ACHN (cell line): ENCODE measurements around the gene ROCK1.

ENCODE experiments used
- DNase-seq: peaks from one replicate; pipeline ENCODE4 v3.0.0-alpha.2; 2015
- in situ Hi-C: cut with HindIII; loops from 2 replicates; pipeline ENCODE4 v1.10.0; 2017; ENCODE audit warnings: low sequenced_read_pairs, low pct_ligation_motif_present, low pct_unique_long_range_greater_than_20kb

Gene ROCK1

DNA sequence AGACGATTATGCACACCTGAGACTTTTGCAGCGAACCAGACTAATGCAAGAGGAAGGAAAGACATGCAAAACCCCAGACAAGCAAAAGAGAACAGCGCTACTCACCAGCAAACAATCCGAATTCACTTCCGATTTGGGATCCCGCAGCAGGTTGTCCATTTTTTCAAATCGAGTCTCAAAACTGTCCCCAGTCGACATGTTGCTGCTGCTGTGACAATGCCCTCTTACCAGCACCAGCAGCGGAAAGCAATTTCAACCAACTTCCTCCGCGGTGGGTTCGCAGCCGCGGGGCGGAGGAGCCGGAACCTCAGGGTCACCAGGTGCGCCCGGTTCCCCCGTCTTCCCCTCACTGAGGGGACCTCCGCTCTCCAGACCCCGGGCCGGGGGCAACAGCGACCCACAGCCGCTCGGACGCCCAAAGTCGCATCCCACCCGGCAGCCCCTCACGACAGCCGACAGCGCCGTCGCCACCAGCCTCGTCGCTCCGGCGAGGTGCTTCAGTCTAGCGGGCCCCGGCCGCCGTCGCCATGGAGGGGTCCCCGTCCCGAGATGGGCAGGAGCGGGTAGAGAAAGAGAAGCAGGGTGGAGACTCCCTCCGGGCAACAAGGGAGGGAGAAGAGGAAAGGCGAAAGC lies 784 bp downstream of the ROCK1 start:
- in situ Hi-C loops: no loop called here
- DNase-seq: peak; percentile 29

DNA sequence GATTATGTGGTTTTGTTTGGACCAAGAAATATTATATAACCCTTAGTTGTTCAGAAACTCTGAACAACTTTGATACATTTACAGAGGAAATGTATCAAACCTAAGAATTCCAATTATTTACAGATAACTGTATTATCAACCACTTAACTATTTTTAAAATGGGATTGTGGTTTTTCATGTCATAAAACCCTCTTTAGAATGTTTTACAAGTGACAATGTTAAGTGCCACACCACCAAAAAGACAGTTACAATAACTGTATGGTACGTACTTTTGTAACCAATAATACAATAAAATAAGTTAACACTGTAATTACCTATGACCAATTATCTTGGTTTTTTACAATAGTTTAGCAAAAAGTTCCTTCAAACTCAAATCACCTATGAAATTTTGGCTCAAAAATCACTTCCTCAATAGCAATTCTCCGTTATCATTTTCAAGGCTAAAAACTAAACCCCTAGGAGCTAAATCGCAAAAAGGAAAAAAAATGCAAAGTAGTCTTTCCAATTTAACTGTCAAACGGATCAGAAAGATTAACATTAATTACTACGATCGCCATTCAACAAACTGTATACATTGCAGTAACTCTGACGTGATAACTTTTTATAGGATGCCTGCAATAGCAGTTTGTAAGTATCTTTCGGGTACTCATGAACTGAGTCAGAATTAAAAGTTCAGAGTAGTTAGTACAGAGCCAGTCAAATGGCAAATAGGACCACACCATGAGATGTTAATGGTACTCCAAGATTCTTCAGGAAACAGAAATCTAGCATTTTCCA lies 1.5 kb downstream of the ROCK1 start:
- in situ Hi-C loops: no loop called here
- DNase-seq: no peak

DNA sequence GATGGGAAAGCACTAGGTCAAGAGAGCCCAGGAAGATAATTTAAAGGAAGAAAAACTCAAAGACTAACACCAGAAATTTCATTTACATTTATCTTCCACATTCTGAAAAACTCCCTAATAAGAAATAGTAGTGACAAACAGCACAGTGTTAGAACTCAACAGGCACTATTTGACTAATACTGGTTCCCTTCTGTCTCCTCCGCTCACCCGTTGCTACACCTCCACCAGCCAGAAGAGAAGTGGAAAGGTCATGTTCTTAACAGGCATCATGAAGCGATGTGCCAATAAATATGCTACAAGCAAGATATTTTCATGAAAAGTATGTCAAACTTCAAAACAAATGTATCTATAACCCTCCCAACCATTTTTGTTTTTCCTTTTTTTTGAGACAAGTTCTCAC lies 5.7 kb downstream of the ROCK1 start:
- no peak for DNase-seq
- in situ Hi-C loops: no loop called here

DNA sequence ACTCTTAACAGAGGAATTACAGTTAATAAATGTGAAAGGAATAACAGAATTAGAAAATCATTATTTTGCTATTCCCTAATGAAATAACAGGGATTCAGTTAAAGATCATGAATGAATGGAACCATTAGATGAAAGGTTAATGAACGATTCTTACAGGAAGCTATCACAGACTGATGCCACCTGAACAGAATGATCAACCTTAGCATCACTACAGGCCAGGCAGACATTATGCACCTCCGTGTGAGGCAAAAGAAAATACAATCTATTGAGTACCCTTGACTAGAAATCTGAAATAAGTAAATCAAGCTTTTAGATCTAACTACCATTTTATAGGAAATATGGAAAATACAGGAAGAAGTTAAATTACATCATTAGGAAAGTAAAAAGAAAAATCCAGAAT lies 10.4 kb downstream of the ROCK1 start:
- in situ Hi-C loops: no loop called here
- DNase-seq: no peak

DNA sequence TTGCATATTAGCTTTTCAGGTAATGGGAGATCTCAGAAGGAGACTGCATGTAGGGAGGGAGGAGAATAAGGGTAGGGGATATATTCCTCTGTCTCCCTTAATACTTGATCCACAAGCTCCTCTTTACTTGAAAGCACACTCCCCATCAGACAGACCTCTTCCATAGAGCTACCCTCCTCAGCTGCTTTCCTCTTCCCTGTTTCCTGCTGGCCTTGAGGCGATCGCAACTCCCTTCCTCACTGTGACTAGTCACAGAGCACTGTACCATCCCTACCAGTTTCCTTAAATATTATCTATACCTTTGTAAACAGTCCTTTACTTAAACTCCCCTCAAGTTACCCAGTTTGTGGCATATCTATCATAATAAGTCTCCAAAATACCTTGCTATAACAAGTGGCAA lies 10.9 kb downstream of the ROCK1 start:
- in situ Hi-C loops: no loop called here
- DNase-seq: no peak

DNA sequence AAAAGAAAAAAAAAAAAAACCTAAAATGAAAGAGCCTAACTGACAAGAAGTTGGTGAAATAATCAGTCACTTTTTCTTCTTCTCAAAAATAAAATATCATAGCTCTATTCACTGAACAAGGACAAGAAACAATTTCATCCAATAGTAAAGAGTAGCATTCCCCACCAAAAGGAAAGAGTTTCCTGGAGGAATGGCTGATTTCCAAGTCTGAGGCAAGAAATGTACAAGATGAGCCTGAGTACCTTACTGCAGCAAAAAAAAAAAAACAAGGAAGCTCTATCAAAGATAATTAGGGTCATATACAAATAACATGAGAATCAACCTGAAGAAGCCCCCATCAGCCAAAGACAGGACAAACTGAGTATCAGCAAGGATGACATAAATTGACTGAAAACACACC lies 11.5 kb downstream of the ROCK1 start:
- in situ Hi-C loops: no loop called here
- DNase-seq: no peak

DNA sequence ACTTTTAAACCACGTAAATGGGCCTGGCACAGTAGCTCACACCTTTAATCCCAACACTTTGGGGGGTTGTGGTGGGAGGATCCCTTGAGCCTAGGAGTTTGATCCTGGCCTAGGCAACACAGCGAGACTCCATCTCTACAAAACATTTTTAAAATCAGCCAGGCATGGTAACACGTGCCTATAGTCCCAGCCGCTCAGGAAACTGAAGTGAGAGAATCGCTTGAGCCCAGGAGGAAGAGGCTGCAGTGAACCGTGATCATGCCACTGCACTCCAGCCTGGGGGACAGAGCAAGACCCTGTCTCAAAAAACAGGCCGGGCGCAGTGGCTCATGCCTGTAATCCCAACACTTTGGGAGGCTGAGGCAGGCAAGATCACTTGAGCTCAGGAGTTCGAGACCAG lies 12.2 kb downstream of the ROCK1 start:
- in situ Hi-C loops: no loop called here
- no peak for DNase-seq

DNA sequence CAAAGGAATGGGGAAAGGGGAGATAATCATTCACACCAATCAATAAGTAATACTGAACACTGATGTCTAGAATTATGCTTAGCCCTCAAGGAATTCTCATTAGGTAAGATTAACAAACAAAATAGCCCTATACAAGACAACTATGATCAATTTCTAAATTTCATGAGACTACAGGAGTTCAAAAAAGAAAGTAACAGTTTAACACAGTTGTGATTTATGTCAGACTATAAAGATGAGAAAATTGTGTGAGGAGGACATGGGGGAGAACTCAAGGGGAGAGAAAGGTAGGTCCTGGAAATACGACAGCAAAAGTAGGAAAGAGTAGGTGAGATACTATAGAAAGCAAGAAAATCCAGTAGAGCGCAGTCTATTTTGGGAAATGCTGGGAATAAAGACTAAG lies 14.9 kb downstream of the ROCK1 start:
- no peak for DNase-seq

DNA sequence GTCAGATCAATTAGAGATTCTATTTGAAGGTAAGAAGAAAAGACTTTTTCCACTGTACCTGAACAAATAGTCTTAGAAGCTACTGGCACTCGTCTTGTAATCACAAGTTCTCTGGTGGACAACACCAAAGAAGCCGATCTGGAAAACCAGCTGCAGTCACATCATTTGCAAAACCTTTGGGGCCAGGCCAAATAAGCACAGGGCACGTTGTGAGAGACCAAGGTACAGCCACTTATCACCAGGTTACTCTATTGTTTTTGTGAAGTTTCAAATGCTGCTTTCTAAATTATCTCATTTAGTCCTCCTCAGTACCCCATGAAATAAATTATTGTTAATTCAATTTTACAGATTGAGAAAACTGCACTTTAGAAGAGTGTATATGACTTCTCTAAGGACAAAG lies 18.5 kb downstream of the ROCK1 start:
- no peak for DNase-seq
- in situ Hi-C loops: no loop called here

More for the DNA sequence above, 14.9 kb downstream of the ROCK1 start:
- in situ Hi-C loops: no loop called here

DNA sequence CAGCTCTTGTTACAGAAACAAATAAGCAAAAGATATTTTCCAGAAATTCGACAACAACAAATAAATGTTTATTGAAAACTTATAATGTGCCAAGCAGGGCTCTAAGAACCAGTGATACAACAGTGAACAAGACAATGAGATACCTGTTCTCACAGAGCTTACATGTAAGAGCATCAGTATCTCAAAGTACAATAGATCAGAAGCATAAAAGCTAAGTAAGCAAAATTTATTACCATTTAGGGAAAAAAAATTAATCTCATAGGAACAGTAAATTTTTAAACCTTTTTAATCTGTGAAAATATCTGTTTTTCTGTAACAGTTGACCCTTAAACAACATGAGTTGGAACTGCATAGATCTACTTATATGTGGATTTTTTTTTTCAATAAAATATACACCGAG lies 20.9 kb downstream of the ROCK1 start:
- DNase-seq: no peak
- in situ Hi-C loops: no loop called here

DNA sequence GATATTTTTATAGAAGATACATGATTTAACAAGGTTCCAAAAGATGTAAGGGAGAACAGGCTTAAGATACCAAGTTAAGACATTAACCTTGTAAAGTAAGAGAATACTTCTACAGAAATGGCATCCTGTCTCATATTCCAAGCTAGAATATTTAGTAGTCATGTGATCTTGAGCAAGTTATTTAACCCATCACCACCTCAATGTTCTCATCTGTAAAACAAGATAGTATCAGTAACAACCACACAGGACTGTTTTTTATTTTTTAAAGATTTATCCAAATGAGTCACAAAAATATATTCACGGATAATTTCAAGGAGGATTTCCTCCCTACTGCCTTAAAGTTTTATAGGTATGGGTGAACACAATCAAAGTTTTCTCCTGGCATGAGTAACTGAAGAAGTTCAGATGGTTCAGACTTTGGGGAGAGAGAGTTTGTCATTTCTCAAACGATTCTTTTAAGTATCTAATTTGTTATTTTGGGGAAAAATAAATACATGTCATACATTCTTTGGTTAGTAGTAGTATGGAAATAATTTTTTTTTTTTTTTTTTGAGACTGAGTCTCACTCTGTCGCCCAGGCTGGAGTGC lies 25.9 kb downstream of the ROCK1 start:
- DNase-seq: no peak
- in situ Hi-C loops: no loop called here

DNA sequence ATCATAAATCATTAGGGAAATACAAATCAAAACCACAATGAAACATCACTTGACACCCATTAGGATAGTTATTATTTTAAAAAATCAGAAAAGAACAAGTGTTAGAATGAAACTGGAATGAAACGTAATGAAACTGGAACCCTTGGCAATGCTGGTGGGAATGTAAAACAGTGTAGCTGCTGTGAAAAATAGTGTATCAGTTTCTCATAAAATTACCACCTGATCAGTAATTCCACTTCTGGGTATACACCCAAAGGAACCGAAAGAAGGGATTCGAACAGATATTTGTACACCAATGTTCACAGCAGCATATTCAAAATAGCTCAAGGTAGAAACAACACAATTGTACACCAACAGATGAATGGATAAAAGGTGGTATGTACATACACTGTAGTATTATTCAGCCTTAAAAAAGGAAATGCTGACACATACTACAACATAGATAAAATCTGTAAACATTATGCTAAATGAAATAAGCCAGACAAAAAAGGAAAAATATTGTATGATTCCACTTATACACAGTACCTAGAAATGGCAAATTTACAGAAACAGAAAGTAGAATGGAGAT lies 27.0 kb downstream of the ROCK1 start:
- no peak for DNase-seq
- in situ Hi-C loops: no loop called here

DNA sequence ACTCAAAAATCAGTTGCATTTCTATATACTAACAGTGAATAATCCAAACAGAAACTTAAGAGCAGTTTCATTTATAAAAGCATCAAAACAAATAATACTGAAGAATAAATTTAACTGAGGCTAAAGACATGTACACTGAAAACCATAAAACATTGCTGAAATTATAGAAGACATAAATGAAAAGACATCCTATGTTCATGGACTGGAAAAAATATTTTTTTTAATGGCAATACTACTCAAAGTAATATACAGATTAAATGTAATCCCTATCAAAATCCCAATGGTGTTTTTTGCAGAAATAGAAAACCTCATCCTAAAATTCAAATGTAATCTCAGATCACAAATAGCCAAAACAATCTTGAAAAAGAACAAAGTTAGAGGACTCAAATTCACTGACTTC lies 28.6 kb downstream of the ROCK1 start:
- in situ Hi-C loops: no loop called here

DNA sequence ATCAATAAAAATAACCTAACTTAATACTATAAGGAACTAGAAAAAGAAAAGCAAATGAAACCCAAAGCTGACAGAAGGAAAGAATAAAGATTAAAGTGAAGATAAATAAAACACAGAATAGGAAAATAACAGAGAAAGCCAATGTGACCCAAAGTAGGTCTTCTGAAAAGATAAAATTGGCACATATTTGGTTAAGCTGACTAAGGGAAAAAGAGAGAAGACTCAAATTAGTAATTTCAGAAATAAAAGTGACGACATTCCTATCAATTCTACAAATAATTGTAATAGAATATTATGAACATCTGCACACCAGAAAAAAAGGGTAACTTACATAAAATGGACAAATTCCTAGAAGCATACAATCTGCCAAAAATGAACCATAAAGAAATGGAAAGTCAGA lies 30.2 kb downstream of the ROCK1 start:
- in situ Hi-C loops: no loop called here
- DNase-seq: no peak

More for the DNA sequence above, 28.6 kb downstream of the ROCK1 start:
- DNase-seq: no peak

DNA sequence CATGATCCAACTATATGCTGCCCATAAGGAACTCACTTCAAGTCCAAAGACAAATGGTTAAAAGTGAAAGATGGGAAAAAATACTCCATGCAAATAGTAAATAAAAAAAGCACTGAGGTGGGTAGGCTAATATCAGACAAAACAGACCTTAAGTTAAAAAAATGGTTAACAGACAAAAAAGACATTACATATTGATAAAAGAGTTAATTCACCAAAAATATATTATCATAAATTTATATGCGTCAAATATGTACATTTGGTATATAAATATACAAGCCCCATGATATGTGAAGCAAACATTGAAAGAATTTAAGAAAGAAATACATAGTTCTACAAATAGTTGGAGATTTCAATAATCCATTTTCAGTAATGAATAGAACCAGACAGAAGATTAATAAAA lies 31.0 kb downstream of the ROCK1 start:
- no peak for DNase-seq
- in situ Hi-C loops: no loop called here

DNA sequence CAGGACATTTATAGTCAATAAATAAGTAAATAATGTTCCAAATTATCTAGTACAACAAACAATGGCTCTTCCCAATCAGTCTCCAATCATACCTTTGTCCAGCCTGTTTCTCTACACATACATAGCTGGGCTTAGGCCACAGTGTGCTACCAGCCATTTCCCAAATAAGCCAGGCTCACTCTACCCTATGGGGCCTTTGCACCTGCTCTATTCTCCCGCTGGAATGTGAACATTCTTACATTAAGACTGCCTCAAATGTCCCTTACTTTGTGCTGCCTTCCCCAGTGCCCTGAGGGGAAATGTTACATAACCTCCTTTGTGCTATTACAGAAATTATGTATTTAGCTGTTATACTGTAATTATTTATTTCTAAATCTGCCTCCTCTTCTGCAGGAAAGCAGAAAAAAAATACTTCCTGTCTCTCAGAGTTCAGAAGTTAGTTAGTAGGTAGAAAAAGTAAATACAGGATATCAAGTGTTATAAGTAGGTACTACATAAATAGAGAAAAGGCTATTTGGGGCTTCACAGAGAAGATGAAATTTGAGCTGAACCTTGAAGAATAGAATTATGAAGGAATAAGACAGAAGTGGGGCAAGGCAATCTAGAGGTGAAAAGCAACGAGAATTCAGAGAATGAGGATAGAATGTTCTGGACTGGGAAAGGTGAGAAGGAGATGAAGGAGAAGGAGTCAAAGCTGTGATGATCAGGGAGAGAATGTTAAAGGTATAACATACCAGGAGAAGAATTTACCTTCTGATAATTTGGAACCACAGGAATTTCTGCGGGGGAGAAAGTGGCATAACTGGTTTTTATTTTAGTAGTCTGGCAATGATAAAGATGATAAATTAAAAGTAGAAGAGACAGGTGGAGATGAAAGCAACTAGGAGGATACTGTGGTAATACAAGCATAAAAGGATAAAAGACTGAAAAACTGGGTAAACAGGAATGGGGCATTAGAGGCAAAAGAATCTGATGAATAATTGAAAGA lies 37.0 kb downstream of the ROCK1 start:
- in situ Hi-C loops: no loop called here
- no peak for DNase-seq

DNA sequence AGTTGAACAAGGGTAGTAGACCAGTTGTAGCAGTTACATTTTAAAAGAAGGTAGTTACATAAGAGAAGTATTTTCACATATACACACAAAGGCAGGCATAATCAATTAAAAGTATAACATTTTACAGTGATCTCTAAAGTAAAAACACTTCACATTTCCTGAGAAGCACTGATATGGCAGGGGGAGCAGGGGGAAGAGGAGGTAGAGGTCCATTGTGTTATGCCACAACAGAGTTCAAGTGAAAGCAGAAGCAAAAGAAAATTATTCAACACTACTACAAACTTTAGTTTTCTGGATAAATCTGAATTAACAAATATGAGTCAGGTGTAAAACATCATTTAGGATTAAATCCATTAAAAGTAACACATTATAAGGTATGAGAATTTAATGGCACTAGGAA lies 38.4 kb downstream of the ROCK1 start:
- DNase-seq: no peak
- in situ Hi-C loops: no loop called here

DNA sequence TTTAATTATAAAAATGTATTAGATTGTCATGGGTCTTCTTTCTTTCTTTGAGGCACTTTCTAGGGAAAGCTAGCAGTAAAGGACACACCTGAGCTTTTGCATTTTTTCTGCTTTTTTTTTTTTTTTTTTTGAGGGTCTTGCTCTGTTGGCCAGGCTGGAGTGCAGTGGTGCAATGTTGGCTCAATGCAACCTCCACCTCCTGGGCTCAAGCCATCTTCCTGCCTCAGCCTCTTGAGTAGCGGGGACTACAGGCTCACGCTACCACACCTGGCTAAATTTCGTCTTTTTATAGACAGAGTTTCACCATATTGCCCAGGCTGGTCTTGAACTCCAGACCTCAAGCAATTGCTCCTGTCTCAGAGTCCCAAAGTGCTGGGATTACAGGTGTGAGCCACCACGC lies 40.5 kb downstream of the ROCK1 start:
- in situ Hi-C loops: no loop called here
- DNase-seq: no peak

DNA sequence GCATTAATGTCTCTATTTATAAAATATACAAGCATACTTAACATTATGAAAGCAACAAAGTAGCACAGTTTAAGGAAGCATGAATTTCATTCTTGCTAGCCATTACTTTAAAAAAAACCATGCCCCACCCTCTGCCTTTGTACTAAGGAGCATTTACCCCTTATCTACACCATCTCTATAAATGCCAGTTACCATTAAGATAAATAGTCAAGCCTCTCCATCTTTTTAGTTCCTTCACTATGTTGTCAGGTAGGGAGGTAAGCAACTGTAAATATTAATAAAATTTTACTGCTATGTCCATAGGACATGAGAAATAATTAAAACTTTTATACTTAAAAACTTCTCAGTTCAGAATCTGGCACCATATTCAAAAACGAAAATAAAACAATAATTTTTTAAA lies 42.1 kb downstream of the ROCK1 start:
- no peak for DNase-seq
- in situ Hi-C loops: no loop called here
